GM18511 (cell line): Measurements from ENCODE around the gene CORO2B.

Experiments
- ATAC-seq: cut with Tn5 transposase; IDR thresholded peaks from one replicate; pipeline ENCODE4 v1.9.1; 2021; ENCODE audit warnings: mild to moderate bottlenecking, moderate library complexity; ENCODE audit not compliant: unreplicated experiment

CORO2B gene

DNA sequence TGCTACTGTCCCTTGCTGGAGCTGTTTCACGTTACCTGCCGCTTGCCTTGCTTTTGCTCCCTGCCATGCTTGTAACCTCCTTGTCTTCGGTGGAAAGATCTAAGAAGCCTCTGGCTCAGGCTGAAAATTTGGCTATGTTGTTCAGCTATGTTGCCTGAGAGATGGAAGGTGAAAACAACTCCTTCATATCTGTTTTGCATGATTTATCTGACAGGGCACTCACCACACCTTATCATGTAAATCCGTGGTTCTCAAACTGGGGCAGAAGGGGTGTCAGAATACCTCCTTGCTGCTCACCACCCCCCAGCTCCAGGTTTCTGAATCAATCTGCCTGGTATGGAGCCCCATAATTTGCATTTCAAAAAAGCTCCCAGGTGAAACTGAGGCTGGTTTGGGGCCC, 6.5 kb upstream of the CORO2B start:
- no peak for ATAC-seq

DNA sequence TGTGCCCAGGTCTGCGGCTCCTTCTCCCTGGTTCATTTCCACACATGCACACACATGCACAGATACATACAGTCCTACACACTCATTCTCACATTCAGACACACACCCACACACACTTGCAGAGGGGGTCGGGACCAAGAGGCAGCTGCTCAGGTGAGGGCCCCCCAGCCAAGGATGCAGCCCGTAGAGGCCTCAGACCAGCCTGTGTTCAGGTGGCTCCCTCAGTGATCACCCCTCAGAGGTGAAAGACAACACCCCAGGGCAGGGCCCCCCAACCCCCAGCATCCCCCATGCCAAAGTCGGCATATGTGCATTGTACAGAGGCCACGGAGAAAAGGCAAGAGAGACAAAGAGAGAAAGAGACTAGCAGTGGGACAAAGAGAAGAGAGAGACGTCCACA, 5.9 kb upstream of the CORO2B start:
- no peak for ATAC-seq

DNA sequence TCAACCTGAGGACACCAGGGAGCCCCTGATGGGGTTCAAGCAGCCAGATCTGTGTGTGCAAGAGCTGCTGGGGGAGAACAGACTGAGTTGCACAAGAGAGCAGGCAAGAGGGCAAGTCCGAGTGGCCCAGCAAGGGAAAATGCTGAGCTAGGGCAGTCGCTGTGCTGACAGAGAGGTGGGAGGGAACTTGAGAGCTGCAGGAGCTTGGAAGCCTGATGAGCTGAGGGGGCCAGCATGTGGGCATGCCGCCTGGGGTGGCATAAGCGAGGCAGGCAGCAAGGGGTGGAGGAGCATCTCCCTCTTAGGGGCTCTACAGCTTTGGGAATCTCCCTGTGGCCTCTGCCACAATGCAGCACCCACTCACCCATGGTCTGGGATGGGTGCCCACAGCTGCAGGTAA, 4.7 kb upstream of the CORO2B start:
- no peak for ATAC-seq

DNA sequence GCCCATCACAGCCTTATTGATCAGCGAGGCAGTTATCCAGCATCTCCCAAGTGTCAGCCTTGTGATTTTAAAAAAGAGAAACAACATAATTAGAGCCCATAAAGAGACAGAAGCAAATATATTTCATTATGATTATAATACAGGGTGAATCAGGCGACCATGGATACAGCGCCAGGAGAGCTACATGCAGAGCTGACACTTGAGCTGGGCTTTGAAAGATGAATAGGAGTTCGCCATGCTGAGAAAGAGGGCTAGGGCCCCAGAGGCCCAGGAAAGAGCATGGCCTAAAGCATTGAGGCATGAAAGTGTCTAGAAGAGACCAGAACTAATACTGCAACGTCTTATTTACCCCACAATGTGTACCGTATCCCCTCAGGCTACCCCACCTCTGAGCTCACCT, 4.2 kb upstream of the CORO2B start:
- ATAC-seq: no peak

DNA sequence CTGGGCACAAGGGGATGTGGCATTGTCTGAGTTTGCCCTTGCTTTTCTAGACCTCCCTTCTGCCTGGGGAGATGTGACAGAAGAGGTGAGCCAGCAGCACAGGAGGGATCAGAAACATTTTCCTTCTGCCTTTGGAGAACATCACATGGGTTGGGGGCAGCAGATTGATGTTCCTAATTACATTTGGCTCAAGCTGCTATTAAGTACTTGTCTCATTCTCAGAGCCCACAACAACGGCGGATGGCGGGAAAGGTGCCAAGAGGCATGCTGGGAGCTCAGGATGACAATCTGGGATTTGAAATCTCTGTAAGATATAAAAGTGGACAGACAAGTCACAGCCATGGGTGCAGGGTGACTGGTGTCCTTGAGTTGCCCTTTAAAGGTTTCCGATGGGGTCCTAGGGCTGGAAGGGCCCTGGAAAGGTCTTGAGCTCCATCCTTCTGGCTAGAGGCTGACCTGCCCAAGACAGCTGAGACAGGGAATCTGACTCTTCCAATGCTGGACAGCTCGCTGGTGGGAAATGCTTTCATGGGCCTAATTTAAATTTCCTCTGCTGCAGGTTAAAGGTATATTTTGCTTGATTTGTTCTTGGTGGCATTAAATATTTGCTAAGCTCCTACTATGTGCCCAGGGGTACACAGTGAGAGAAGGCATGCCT, 2.4 kb upstream of the CORO2B start:
- no peak for ATAC-seq

DNA sequence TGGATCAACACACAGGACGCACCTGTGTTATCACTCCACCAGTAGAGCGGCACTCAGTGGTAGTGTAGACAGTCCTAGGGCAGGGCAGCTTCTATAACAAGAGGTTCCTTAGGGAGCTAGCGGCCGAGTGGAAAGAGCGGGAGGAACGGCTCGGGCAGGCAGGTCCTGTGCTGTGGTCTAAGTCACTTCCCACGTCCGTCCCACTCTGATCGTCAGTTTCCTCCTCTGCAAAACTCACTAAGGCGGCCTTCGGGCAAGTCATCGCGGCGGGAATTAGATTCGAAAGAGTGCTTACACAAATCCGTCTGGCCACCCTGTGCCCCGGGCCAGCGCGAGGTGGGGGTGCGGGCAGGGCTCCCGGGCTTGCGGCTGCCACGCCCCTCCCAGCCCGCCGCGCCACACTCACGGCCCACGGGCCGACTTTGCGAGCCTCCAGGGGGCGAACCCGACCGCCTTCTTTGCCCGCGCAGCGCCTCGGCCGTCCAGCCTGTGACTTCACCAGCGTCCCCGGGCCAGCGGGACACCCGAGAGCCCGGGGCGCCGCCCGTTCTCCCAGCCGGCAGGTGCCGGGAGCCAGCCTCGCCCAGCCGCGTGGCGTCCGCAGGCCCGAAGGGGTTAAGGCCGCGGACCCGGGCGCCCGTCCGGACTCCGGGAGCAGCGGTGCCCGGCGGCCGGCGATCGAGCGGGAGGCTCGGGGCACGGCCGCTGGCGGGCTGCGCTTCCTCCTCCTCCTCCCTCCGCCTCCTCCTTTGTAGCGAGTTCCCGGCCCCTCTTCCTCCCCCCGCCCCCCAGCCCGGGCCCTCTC, 416 bp upstream of the CORO2B start:
- ATAC-seq: no peak

DNA sequence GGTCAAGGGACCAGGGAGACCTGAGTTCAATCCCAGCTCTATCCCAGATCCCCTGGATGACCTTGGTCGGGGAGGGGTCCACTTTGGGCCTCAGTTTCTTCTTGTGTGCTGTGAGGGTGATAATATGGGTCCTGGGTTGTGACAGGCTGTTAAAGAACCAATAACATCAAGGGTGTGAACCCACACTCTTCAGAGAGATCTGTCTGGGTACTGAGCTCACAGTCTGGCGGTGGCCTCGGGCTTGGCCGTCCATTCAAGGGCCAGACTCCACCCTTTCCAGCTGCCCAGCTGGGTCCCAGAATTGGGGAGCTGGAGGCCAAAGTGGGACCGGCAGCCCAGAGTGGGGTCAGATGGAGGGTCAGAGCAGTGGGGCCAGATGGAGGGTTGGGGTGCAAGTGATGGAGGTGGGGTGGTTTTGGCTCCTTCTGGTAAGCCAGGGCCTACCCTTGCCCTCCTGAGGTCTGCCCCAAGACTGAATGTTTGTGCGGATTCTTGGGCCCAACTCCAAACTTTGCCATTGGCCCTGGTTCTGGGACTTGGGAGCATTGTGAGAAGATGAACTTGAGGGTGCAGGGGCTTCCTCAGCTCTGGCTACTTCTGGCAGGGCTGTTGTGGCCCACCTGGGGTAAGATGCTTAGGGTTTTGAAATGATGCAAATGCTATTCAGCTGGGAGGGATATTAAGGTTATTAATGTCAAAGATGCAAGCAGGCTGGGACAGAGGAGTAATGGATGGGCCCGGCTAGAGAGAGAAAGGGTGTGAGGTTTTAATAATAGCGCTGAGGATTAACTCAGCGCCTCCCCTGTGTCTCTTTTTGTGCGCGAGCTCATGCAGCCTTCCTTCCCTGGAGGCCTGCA, 1.5 kb downstream of the CORO2B start:
- no peak for ATAC-seq

DNA sequence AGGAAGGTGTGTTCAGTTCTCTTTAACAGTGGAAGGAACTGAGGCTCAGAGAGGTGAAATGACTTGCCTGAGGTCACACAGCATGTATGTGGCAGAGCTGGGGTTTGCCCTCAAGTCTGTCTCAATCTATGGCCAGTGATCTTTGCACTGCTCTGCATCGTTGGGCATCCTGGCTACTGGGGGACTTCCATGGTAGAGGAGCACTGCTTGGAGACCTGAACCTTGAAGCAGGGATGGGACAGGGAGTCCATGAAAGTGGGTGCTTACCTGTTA, 2.0 kb downstream of the CORO2B start:
- no peak for ATAC-seq

DNA sequence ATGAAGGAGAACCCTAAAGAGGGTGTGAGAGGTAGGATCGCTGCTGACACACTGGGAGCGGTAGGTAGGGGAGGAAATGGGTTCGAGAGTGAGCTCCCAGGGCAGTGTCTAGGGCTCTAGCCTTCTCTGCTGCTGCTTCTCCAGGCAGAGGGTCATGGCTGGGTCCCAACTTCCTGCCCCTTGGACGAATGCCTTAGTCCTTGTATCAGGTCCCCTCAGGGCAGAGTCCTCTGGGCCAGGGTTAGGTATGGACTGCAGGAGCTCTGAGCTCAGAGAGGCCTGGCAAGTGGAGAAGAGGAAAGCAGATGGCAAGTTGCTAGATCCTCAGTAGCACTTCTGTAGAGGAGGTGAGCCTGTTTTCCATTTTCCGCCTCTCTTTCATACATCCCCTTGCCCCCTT, 2.9 kb downstream of the CORO2B start:
- ATAC-seq: no peak

DNA sequence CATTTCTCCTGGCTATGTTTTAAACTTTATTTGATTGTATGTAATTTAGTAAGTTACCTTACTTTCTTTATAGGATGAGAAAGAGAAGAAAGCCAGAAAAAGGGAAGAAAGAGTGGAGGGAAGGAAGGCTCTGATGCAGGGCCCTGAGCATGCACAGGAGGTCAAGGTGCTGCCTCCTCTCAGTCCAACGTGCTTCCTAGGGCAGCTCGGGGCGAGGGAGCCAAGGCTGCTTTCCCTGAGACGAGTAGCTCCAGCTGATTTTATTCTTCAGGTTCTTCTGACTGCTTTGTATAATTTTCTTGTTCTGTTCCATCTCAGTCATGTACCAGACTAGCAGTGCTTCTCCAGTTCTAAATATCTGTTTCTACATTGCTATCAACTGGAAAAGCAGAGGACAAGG, 3.4 kb downstream of the CORO2B start:
- ATAC-seq: no peak

DNA sequence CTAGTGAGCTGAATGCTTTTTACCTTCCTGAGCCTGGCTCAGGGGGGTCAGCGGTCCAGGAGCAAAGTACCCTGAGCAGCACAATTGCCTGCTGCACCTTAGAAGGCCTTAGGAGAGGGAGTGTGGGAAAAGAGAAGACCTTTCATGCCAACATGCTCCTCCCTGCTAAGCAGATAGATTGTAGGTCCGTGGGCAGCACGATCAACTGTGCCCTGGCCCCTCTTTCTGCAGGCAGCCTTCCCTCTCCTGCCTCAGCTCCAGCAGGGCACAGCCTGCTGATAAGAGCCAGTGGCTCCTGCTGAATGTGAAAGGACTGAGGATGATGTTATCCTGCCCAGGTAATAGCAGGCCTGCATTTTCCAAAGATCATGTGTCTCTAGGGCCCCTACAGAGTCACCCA, 4.1 kb downstream of the CORO2B start:
- no peak for ATAC-seq

DNA sequence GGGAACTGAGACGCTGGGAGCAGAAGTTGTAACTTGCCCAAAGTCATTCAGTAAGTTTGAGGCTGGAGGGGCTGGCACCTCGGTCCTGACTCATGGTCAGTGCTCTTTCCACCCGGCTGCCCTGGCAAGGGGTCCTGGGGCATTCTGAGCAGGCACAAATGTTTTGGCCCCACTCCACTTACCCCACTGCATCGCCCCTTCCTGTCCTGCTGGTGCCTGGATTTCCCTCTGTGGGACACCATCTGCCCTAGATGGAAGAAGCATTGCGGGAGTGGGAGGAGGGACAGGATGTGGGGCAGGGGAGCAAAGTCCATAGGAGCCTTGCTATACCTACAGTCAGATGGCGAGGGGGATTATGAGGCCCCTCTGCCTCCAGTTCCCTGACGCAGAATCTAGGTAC, 4.5 kb downstream of the CORO2B start:
- ATAC-seq: no peak

DNA sequence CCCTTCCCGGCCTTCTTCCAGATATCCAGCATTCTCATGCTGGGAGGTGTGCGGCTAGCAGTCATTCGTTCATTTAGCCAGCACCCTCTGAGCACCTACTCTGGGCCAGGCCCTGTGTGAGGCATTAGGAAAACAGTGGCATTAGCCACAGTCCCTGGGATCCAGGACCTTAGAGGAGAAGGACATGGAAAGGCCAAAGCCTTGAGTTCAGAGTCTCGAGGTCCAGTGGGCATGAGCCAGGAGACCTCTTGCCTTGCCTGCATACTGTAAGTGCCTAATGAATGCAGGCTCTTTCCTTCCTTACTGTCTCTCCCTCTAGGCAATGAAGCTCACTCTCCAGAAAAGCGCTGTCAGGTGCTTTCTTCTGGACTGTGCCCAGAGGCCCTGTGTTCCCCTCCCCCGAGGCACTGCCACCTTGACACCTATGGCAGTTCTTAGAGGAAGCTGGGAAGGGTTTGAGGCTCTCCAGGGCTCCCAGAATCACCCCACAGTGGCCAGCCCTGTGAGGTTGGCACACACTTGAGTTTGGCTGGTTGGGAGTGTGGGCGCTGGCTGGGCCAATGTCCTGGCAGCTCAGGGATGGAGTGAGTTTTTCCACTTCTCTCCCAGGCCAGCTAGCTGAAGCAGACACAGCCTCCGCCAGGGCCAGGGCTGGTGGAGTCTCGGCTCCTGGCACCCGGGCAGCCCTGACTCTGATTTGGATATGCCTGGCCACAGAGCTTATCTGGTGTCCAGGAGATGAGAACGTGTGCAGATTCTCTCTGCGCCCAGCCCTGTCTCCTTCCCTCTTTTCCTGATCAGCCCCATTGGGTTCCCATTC, 5.4 kb downstream of the CORO2B start:
- no peak for ATAC-seq

DNA sequence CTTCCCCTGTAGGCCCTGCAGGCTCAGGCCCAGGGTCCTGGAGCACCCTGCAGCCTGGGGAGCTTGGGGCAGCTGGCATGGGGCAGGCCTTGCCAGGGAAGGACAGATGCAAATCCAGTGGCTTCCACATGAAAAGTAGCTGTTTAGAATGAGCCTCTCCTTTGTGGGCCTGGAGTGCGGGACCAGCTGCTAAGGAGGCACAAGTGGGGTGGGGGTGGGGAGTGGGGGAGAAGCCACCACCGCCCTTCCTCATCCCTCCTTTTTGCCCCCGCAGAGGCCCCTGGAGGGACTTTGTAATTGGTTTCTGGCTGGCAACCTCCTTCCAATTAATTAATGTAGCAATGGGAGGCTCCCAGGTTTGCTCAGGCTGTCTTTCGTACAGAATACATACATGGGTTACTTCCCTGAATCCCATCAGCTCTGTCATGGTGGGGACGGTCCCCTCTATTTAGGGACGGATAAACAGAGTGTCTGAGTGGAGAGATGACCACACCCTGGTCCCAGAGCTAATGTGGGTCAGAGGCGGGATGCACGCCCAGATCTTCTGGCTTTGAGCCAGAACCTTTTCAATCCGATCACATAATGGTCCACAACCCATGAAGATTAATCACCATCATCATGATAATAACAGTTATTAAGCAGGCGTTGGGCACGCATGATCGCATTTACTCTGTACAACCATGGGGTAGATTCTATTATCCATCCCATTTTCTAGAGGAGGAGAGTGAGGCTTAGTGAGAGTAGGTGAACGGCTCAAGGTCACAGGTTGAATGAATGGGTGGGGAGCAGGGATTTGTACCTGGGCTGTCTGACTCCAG, 6.2 kb downstream of the CORO2B start:
- ATAC-seq: no peak

DNA sequence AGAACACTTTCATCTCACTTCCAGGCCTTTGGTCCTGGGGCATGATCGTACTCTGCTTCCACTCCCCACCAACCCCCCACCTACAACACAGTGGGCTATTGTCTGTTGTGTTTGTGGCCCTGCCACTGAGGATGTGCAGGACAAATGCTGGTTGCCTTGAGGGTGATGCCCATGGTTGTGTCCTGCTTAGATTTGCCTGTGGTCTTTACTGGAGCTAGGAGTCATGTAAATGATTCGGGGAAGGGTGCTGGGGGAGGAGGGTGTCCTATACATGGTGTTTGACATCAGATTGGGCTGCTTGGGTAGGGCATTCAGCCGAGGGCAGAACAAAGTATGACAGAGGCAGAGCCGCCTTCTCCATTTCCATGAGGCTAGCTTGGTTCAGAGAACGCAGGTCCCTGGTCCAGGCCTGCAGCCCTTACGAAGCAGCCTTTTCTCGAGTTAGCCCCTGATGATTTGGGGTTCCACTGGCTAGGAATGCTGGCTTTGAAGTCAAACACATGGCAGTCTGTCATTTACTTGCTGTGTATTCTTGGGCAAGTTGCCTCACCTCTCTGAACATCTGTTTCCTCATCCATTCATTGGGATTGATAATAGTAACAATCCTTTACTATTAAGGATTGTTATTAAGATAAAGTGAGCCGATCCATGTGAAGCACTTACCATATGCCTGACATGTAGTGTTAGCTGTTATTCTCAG, 6.9 kb downstream of the CORO2B start:
- ATAC-seq: no peak

DNA sequence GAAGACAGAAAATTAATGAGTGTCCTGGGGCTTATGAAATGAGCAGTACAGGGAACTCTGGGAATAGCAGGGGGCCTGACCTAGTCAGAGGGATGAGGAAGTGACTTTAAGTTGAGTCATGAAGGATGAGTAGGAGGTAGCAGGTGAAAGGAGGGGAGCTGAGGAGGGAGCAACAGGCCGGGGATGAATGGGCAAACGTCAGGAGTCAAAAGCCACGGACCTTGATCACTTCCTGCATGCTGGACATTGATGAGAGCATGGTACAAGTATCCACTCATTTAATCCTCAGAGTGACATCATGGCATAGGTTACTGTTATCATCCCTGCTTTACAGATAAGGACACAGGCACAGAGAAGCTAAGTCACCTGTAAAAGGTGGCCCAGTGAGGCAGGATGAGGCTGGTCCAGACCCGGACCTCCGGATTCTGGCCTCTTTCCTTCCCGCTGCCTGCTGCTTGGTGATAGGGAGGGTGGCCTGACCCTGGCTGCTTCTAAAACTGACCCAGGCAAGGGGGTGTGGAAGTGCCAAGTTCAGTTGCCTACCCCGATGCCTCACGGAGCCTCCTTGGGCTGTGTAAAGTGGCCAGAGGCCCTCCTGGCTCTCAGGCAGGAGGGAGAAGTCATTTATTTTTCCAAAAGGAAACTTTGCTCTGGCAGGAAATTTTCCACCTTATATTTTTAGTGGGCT, 7.6 kb downstream of the CORO2B start:
- ATAC-seq: no peak

DNA sequence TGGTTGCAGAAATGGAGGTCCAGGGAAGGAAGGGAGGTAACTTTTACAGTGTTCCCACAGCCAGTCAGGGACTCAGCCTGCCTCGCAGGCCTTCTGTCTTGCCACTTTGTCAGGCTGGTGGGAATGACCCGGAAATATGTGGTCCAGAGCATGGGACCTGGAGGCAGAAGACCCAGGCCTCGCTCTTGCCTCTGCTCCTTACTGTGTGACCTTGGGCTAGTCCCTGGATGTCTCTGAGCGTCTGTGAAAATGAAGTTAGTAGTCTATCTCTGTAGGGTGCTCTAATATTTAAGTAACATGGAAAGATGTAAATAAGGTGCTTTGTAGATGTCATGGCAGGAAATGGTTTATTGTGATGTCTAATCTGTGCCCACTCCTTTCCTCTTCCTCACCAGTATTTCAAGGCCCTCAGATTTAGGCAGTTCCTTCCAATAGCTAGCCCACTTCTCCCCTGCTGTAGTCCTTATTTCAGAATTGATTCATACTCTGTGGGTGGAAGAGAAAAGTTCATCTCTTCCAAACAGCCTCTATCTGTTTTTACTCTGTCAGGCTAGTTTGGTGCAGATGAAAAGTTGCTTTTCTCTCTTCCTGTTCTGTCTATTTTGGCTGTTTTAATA, 9.1 kb downstream of the CORO2B start:
- ATAC-seq: no peak

DNA sequence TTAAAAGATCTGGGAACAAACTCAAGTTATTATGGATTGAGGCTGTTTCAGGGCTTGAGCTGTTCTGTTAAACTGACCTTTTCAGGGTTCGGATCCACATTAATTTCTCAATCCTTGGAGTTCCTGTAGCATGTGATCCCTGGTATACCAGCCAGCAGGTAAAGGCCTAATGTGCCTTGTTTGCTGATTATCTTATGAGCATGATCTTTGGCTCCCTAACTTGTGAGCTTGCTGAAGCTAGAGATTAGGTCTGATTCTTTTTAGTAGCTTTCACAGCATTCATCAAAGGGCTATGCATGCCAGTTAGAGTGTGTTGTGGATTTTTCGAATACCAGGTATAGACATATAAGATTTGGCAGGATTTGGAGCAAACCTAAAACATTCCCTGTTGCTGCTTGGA, 10.3 kb downstream of the CORO2B start:
- ATAC-seq: no peak
